ENCODE results near the gene NRAS. TPM values are rescaled to one million over a fixed set of nuclear protein-coding genes. Genes with fewer than 3 reads are reported as not detected.

Gene NRAS
- total RNA-seq, 1 donor from 2014 or later = 79.4 TPM

- no peak for DNase-seq (ENCODE audit: low read depth)
- TF ChIP-seq CTCF (conservative IDR thresholded peaks at IDR 0.05; ENCODE audit: low read depth, low read length) = no peak
- no peak overlapping the region for H3K4me3 ChIP-seq (ENCODE audit: low read depth, low read length)
Measured at GRCh38 chr1:114723915-114724314, 7.3 kb upstream of the NRAS start.

- no peak for DNase-seq (ENCODE audit: low read depth)
- H3K4me3 ChIP-seq (ENCODE audit: low read depth, low read length) = no peak overlapping the region
- no peak for TF ChIP-seq CTCF (conservative IDR thresholded peaks at IDR 0.05; ENCODE audit: low read depth, low read length)
Measured at GRCh38 chr1:114723457-114723856, 6.9 kb upstream of the NRAS start.

GRCh38 chr1:114720492-114720891 is 3.9 kb upstream of the NRAS start:
- DNase-seq (ENCODE audit: low read depth) = no peak
- no peak for TF ChIP-seq CTCF (conservative IDR thresholded peaks at IDR 0.05; ENCODE audit: low read depth, low read length)
- H3K4me3 ChIP-seq (ENCODE audit: low read depth, low read length) = no peak overlapping the region

- H3K4me3 ChIP-seq (ENCODE audit: low read depth, low read length) = no peak overlapping the region
- no peak for DNase-seq (ENCODE audit: low read depth)
- no peak for TF ChIP-seq CTCF (conservative IDR thresholded peaks at IDR 0.05; ENCODE audit: low read depth, low read length)
Measured at GRCh38 chr1:114719424-114719787, 2.8 kb upstream of the NRAS start.

GRCh38 chr1:114718661-114719423 is 2.3 kb upstream of the NRAS start:
- DNase-seq (ENCODE audit: low read depth) = no peak
- TF ChIP-seq CTCF (conservative IDR thresholded peaks at IDR 0.05; ENCODE audit: low read depth, low read length) = no peak
- H3K4me3 ChIP-seq (ENCODE audit: low read depth, low read length) = no peak overlapping the region

- no peak for TF ChIP-seq CTCF (conservative IDR thresholded peaks at IDR 0.05; ENCODE audit: low read depth, low read length)
- no peak for DNase-seq (ENCODE audit: low read depth)
- peak overlapping the region; percentile 82 for H3K4me3 ChIP-seq (ENCODE audit: low read depth, low read length)
Measured at GRCh38 chr1:114715952-114716303, 643 bp downstream of the NRAS start.

- no peak overlapping the region for H3K4me3 ChIP-seq (ENCODE audit: low read depth, low read length)
- no peak for TF ChIP-seq CTCF (conservative IDR thresholded peaks at IDR 0.05; ENCODE audit: low read depth, low read length)
- DNase-seq (ENCODE audit: low read depth) = no peak
Measured at GRCh38 chr1:114712977-114713376, 3.6 kb downstream of the NRAS start.
